Liver (tissue), 3 donors: ENCODE results near the gene PROK1.

ENCODE experiments used
- ATF3 ChIP-seq: IDR thresholded peaks from 2 replicates; pipeline ENCODE4 v1.6.1; 2016; ENCODE audit warnings: antibody characterized with exemption
- EGR1 ChIP-seq, 2 donors: IDR thresholded peaks; 2 replicates each; pipeline ENCODE4 v1.6.1; 2016 to 2018; ENCODE audit warnings: antibody characterized with exemption in 2 of 2, low read depth in 2 of 2
- FOXA1 ChIP-seq: IDR thresholded peaks from 2 replicates; pipeline ENCODE4 v1.6.1; 2016; ENCODE audit warnings: antibody characterized with exemption
- GABPA ChIP-seq, 2 donors: IDR thresholded peaks in 1 of 2; conservative IDR thresholded peaks in 1 of 2; 2 replicates each; pipeline ENCODE4 v1.6.1; 2016; ENCODE audit warnings: antibody characterized with exemption in 2 of 2, mild to moderate bottlenecking in 1 of 2, moderate library complexity in 1 of 2
- HNF4G ChIP-seq: IDR thresholded peaks from 2 replicates; pipeline ENCODE4 v1.6.1; 2016; ENCODE audit warnings: antibody characterized with exemption
- JUND ChIP-seq, 2 donors: IDR thresholded peaks; 2 replicates each; pipeline ENCODE4 v1.6.1; 2016; ENCODE audit warnings: antibody characterized with exemption in 2 of 2
- RAD21 ChIP-seq, 2 donors: IDR thresholded peaks; 2 replicates each; pipeline ENCODE4 v1.6.1; 2016; ENCODE audit warnings: antibody characterized with exemption in 2 of 2, mild to moderate bottlenecking in 2 of 2
- REST ChIP-seq: IDR thresholded peaks from 2 replicates; pipeline ENCODE4 v1.6.1; 2016; ENCODE audit warnings: antibody characterized with exemption, mild to moderate bottlenecking
- SP1 ChIP-seq: IDR thresholded peaks from 2 replicates; pipeline ENCODE4 v1.6.1; 2018; ENCODE audit warnings: antibody characterized with exemption, mild to moderate bottlenecking
- TAF1 ChIP-seq: conservative IDR thresholded peaks from 2 replicates; pipeline ENCODE4 v1.6.1; 2016; ENCODE audit warnings: antibody characterized with exemption, mild to moderate bottlenecking
- YY1 ChIP-seq: IDR thresholded peaks from 2 replicates; pipeline ENCODE4 v1.6.1; 2016; ENCODE audit warnings: antibody characterized with exemption, mild to moderate bottlenecking
- TF ChIP-seq, protein P1 (sequence below): fragments of 150-350 bp; IDR thresholded peaks from 2 replicates; pipeline ENCODE4 v1.5.1; 2017; ENCODE audit warnings: improper control_type of control experiment, low read depth, low read length; ENCODE audit not compliant: missing input control
- TF ChIP-seq, protein P2 (sequence below): IDR thresholded peaks from 2 replicates; pipeline ENCODE4 v1.6.1; 2016; ENCODE audit warnings: antibody characterized with exemption
- TF ChIP-seq, protein P3 (sequence below): IDR thresholded peaks from 2 replicates; pipeline ENCODE4 v1.6.1; 2016; ENCODE audit warnings: antibody characterized with exemption
- donor health status: healthy.
- donor health status: healthy.

- TF ChIP-seq YY1 (no peak), JUND (IDR thresholded peaks at IDR 0.05) (no peak), SP1 (no peak), GABPA (IDR thresholded peaks at IDR 0.05 in 1 of 2, conservative IDR thresholded peaks at IDR 0.05 in 1 of 2) (no peak), TAF1 (no peak), HNF4G (no peak), REST (no peak), FOXA1 (no peak), EGR1 (IDR thresholded peaks at IDR 0.05; ENCODE audit: low read depth in 2 of 2) (no peak), RAD21 (IDR thresholded peaks at IDR 0.05) (no peak), ATF3 (no peak)
- TF ChIP-seq, protein P1, sequence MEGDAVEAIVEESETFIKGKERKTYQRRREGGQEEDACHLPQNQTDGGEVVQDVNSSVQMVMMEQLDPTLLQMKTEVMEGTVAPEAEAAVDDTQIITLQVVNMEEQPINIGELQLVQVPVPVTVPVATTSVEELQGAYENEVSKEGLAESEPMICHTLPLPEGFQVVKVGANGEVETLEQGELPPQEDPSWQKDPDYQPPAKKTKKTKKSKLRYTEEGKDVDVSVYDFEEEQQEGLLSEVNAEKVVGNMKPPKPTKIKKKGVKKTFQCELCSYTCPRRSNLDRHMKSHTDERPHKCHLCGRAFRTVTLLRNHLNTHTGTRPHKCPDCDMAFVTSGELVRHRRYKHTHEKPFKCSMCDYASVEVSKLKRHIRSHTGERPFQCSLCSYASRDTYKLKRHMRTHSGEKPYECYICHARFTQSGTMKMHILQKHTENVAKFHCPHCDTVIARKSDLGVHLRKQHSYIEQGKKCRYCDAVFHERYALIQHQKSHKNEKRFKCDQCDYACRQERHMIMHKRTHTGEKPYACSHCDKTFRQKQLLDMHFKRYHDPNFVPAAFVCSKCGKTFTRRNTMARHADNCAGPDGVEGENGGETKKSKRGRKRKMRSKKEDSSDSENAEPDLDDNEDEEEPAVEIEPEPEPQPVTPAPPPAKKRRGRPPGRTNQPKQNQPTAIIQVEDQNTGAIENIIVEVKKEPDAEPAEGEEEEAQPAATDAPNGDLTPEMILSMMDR = no peak
- TF ChIP-seq, protein P2, sequence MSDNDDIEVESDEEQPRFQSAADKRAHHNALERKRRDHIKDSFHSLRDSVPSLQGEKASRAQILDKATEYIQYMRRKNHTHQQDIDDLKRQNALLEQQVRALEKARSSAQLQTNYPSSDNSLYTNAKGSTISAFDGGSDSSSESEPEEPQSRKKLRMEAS = no peak
- TF ChIP-seq, protein P3, sequence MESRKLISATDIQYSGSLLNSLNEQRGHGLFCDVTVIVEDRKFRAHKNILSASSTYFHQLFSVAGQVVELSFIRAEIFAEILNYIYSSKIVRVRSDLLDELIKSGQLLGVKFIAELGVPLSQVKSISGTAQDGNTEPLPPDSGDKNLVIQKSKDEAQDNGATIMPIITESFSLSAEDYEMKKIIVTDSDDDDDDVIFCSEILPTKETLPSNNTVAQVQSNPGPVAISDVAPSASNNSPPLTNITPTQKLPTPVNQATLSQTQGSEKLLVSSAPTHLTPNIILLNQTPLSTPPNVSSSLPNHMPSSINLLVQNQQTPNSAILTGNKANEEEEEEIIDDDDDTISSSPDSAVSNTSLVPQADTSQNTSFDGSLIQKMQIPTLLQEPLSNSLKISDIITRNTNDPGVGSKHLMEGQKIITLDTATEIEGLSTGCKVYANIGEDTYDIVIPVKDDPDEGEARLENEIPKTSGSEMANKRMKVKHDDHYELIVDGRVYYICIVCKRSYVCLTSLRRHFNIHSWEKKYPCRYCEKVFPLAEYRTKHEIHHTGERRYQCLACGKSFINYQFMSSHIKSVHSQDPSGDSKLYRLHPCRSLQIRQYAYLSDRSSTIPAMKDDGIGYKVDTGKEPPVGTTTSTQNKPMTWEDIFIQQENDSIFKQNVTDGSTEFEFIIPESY = no peak
Measured at GRCh38 chr1:110503471-110503870, 52.5 kb downstream of the PROK1 start.
